ENCODE data around the gene KRT74.

DNA sequence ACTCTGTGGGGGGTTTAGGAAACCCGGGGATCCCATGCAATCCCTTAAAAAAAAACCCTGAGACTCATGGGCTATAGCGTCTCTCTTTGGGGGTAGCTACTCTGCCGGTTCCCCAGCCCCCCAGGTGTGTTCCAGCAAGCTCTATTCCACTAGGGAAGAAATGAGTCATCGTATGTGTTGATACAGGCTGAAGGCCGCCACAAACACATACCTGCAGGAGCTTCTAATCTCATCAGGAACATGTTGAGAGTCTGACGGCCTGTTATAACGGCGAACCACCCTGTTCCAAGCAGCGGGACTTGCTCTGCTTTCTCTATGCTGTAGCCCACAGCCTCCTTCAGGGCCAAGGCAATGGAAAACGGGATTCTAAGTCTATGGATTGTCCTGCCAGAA, 52.5 kb downstream of the KRT74 start:
- no peak for TF ChIP-seq POLR2AphosphoS5 (IDR thresholded peaks at IDR 0.05; ENCODE audit: low read depth, low read length)
- TF ChIP-seq POLR2A (IDR thresholded peaks at IDR 0.05; ENCODE audit: low read depth, low read length), result no peak
- TF ChIP-seq TAF1 (IDR thresholded peaks at IDR 0.05; ENCODE audit: low read depth, low read length), result no peak
- no peak for TF ChIP-seq SPI1 (IDR thresholded peaks at IDR 0.05; ENCODE audit: low read depth, low read length)
- no peak for TF ChIP-seq PAX5 (IDR thresholded peaks at IDR 0.05; ENCODE audit: insufficient read depth, low read length, severe bottlenecking)

Measured in GM12891 (cell line).